GM13977 (cell line): ENCODE data around the gene MARCHF10.
"Not testable (repeated sequence)": the region's sequence is repeated elsewhere in the genome, so short reads cannot be mapped to it uniquely, and the experiment has no call there.

Experiments
- DNase-seq: peaks from one replicate; pipeline ENCODE4 v3.0.0; 2012; ENCODE audit warnings: low spot score
- CTCF ChIP-seq: IDR thresholded peaks from 2 replicates; pipeline ENCODE4 v1.5.1; 2012; ENCODE audit warnings: mild to moderate bottlenecking, control low read depth; ENCODE audit not compliant: insufficient read depth; ENCODE audit errors: extremely low read depth, missing control alignments
- in situ Hi-C: fragments of 300-500 bp; cut with MboI; formaldehyde crosslinking; loops from one replicate; pipeline ENCODE4 v1.12.0; 2022; ENCODE audit warnings: low sequenced_read_pairs, low pct_unique_long_range_greater_than_20kb, mixed read lengths, inconsistent platforms; ENCODE audit not compliant: unreplicated experiment

MARCHF10 gene

GRCh38 chr17:62703776-62704380, 104.2 kb downstream of the MARCHF10 start:
- peak; percentile 82 for DNase-seq
- TF ChIP-seq CTCF, result peak; percentile 98
- in situ Hi-C loops, result loop anchor here (25.0 kb wide), 2 partner anchors 258 to 708 kb away; partner anchors contain the start of gene TANC2

- no peak for DNase-seq
- in situ Hi-C loops, result loop anchor here (25.0 kb wide), 2 partner anchors 259 to 709 kb away; partner anchors contain the start of gene TANC2
- TF ChIP-seq CTCF, result no peak
Measured at GRCh38 chr17:62703261-62703775, 104.8 kb downstream of the MARCHF10 start.

- TF ChIP-seq CTCF, result no peak
- in situ Hi-C loops, result loop anchor here (25.0 kb wide), 2 partner anchors 259 to 709 kb away; partner anchors contain the start of gene TANC2
Measured at GRCh38 chr17:62702746-62703260, 105.3 kb downstream of the MARCHF10 start.

GRCh38 chr17:62701706-62702085, 106.4 kb downstream of the MARCHF10 start:
- no peak for TF ChIP-seq CTCF
- in situ Hi-C loops, result loop anchor here (25.0 kb wide), 2 partner anchors 261 to 711 kb away; partner anchors contain the start of gene TANC2
- DNase-seq, result no peak

More at GRCh38 chr17:62702746-62703260, 105.3 kb downstream of the MARCHF10 start:
- DNase-seq, result no peak

- in situ Hi-C loops, result loop anchor here (25.0 kb wide), 2 partner anchors 261 to 711 kb away; partner anchors contain the start of gene TANC2
- TF ChIP-seq CTCF, result no peak
- DNase-seq, result no peak
Measured at GRCh38 chr17:62700964-62701705, 107.0 kb downstream of the MARCHF10 start.

- DNase-seq, in situ Hi-C loops: not testable (repeated sequence)
Measured at GRCh38 chr17:62698459-62698858, 109.7 kb downstream of the MARCHF10 start.
